ENCODE data around the gene SLC25A29. TPM values are rescaled to one million over a fixed set of nuclear protein-coding genes. Genes with fewer than 3 reads are reported as not detected.
"Not testable (repeated sequence)": the region's sequence is repeated elsewhere in the genome, so short reads cannot be mapped to it uniquely, and the experiment has no call there.

SLC25A29 gene
- total RNA-seq, 2 experiments from 2014 or later, result 8.9 to 9.8 TPM

DNA sequence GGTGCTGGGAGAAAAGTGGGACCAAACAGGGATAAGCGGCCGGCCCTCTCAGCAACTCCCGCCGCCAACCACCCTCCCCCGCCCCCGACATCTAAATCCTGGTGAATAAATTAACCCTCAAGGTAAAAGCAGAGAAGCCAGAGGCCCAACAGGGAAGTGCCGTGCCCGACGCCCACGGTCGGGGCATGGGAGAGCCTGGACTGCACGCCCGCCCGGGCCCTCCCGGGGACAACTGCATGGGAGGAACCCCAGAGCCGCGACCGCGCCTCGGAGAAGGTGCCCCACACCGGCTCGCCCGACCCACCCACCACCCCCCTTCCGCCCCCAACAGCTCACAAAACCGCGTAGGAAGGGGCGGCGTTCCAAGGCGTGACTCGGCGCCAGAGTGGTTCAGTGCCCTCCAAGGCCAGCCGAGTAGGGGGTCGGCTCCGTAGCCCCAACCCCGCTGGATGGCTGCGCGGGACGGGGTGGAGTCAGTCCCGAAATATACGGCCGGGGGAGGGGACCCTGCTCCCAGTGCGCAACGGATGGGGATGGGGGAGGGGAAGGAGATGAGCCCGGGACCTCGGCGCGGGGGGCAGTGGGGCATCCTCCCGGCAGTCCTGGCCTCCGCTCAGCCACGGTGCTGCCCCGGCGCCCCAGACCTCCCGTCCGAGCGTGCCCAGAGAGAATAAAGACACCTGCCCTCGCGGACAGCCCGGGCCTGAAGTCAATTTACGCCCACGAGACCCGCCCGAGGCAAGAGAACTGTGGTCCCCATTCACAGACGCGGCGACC lies 732 bp downstream of the SLC25A29 start:
- peak overlapping the region; percentile 68 for H3K4me3 Mint-ChIP-seq
- no peak overlapping the region for H3K27ac Mint-ChIP-seq
- DNase-seq, result peak; percentile 28
- H3K4me1 Mint-ChIP-seq (ENCODE audit: low read depth), result peaks cover 11% of the 10 kb centered on the region
- intact Hi-C loops (cut with micrococcal nuclease), result loop anchor here (1.0 to 10.0 kb wide), 2 partner anchors 71 to 339 kb away; partner anchors contain the start of gene WDR25
- peaks cover 10% of the 10 kb centered on the region for H3K27me3 Mint-ChIP-seq (ENCODE audit: low read depth)
- CTCF ChIA-PET, result interaction anchor here (1.1 kb wide), 1 partner anchor 72 kb away, joined by 5 read pairs; no protein-coding TSS in a partner anchor
- H3K36me3 Mint-ChIP-seq (ENCODE audit: low read depth), result no peaks in the 10 kb centered on the region
- H3K9me3 Mint-ChIP-seq, result no peaks in the 10 kb centered on the region

DNA sequence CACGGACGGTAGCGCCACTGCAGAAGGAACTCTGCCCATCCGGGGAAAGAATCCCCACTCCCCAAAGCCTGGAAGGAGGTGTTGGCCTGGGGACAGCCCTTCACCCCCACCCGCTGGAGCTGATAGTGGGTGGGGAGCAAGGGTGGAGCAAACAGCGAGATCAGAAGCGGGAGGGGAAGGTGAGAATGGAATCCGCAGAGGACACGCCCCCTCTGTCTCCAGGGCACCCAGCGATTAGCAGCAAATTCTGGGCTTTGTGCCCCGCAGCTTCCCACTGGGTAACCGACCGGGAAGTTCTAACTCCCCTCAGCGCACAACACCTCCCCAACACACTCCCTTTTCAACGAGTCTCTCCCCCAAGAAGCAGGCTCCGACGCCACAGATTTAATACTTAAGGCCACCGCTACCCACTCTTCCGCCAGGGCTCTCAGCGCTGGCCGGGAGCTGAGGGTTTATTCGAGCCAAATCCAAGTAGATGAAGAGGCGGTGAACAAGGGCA lies 1.4 kb downstream of the SLC25A29 start:
- Mint-ChIP-seq H3K4me1 (ENCODE audit: low read depth) (peaks cover 11% of the 10 kb centered on the region), H3K27me3 (ENCODE audit: low read depth) (peaks cover 10% of the 10 kb centered on the region), H3K4me3 (peak overlapping the region; percentile 65), H3K9me3 (no peaks in the 10 kb centered on the region), H3K27ac (no peak overlapping the region), H3K36me3 (ENCODE audit: low read depth) (no peaks in the 10 kb centered on the region)
- CTCF ChIA-PET, result interaction anchor here (0.7 to 1.1 kb wide), 2 partner anchors 71 to 72 kb away, joined by 3 to 5 read pairs; a partner anchor contains a TSS
- intact Hi-C loops (cut with micrococcal nuclease), result loop anchor here (10.0 kb wide), 1 partner anchor 340 kb away; no protein-coding TSS in a partner anchor
- no peak for DNase-seq

- Mint-ChIP-seq H3K4me1 (ENCODE audit: low read depth) (peaks cover 11% of the 10 kb centered on the region), H3K36me3 (ENCODE audit: low read depth) (no peaks in the 10 kb centered on the region), H3K9me3 (no peaks in the 10 kb centered on the region), H3K27ac (no peak overlapping the region), H3K27me3 (ENCODE audit: low read depth) (peaks cover 10% of the 10 kb centered on the region), H3K4me3 (no peak overlapping the region)
- DNase-seq, result no peak
- CTCF ChIA-PET, result interaction anchor here (0.7 to 2.0 kb wide), 7 partner anchors 12 to 82 kb away, joined by 3 to 6 read pairs (median 4); a partner anchor contains a TSS
- intact Hi-C loops (cut with micrococcal nuclease), result loop anchor here (1.0 to 10.0 kb wide), 2 partner anchors 73 to 341 kb away; no protein-coding TSS in a partner anchor
Observed at GRCh38 chr14:100303925-100304324, 2.3 kb downstream of the SLC25A29 start.

DNA sequence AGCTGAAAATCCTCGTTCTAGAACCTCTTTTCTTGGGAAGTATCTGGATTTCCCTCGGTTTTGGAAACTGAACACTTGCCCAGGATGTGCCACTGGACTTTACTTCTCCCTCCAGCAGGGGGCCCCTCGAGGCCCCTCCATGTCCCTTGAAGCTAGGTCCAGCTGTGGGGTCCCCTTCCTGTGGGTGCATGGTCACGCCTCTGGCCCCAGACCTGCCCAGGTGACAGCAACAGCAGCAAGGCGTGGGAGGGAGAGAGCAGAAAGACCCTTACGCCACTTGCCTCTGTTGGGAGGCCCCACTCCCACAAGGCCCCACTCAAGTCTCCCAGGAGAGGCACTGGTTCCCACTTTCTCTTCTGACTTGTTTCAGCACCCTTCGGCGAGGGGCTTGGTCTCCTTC lies 3.1 kb downstream of the SLC25A29 start:
- peaks cover 10% of the 10 kb centered on the region for H3K27me3 Mint-ChIP-seq (ENCODE audit: low read depth)
- H3K4me1 Mint-ChIP-seq (ENCODE audit: low read depth), result peaks cover 12% of the 10 kb centered on the region
- intact Hi-C loops (cut with micrococcal nuclease), result loop anchor here (1.0 to 10.0 kb wide), 2 partner anchors 74 to 342 kb away; no protein-coding TSS in a partner anchor
- H3K36me3 Mint-ChIP-seq (ENCODE audit: low read depth), result no peaks in the 10 kb centered on the region
- no peak overlapping the region for H3K27ac Mint-ChIP-seq
- no peaks in the 10 kb centered on the region for H3K9me3 Mint-ChIP-seq
- CTCF ChIA-PET, result interaction anchor here (0.8 to 2.0 kb wide), 8 partner anchors 11 to 82 kb away, joined by 3 to 6 read pairs (median 4); a partner anchor contains a TSS
- H3K4me3 Mint-ChIP-seq, result no peak overlapping the region
- no peak for DNase-seq

- CTCF ChIA-PET, result interaction anchor here (0.8 to 2.0 kb wide), 10 partner anchors 11 to 83 kb away, joined by 3 to 6 read pairs (median 4); a partner anchor contains a TSS
- no peak for DNase-seq
- intact Hi-C loops (cut with micrococcal nuclease), result loop anchor here (1.0 to 10.0 kb wide), 2 partner anchors 75 to 342 kb away; no protein-coding TSS in a partner anchor
- Mint-ChIP-seq H3K9me3 (no peaks in the 10 kb centered on the region), H3K4me3 (no peak overlapping the region), H3K36me3 (ENCODE audit: low read depth) (no peaks in the 10 kb centered on the region), H3K27ac (no peak overlapping the region), H3K4me1 (ENCODE audit: low read depth) (peaks cover 13% of the 10 kb centered on the region), H3K27me3 (ENCODE audit: low read depth) (peaks cover 10% of the 10 kb centered on the region)
Observed at GRCh38 chr14:100302616-100303015, 3.6 kb downstream of the SLC25A29 start.

- intact Hi-C loops (cut with micrococcal nuclease), result no loop called here
- no peaks in the 10 kb centered on the region for H3K9me3 Mint-ChIP-seq
- peaks cover 2% of the 10 kb centered on the region for H3K4me1 Mint-ChIP-seq (ENCODE audit: low read depth)
- no peak for DNase-seq
- no peaks in the 10 kb centered on the region for H3K27me3 Mint-ChIP-seq (ENCODE audit: low read depth)
- H3K36me3 Mint-ChIP-seq (ENCODE audit: low read depth), result no peaks in the 10 kb centered on the region
- H3K27ac Mint-ChIP-seq, result no peak overlapping the region
- CTCF ChIA-PET, result no interaction called here
- no peak overlapping the region for H3K4me3 Mint-ChIP-seq
Observed at GRCh38 chr14:100299238-100299560, 7.0 kb downstream of the SLC25A29 start.

GRCh38 chr14:100298551-100299237 lies 7.5 kb downstream of the SLC25A29 start:
- no peaks in the 10 kb centered on the region for H3K9me3 Mint-ChIP-seq
- no peak overlapping the region for H3K4me3 Mint-ChIP-seq
- peaks cover 2% of the 10 kb centered on the region for H3K4me1 Mint-ChIP-seq (ENCODE audit: low read depth)
- CTCF ChIA-PET, result interaction anchor here (5.1 kb wide), 1 partner anchor 13 kb away, joined by 24 read pairs; no protein-coding TSS in a partner anchor
- no peaks in the 10 kb centered on the region for H3K27me3 Mint-ChIP-seq (ENCODE audit: low read depth)
- intact Hi-C loops (cut with micrococcal nuclease), result no loop called here
- no peak overlapping the region for H3K27ac Mint-ChIP-seq
- no peak for DNase-seq
- H3K36me3 Mint-ChIP-seq (ENCODE audit: low read depth), result no peaks in the 10 kb centered on the region

DNA sequence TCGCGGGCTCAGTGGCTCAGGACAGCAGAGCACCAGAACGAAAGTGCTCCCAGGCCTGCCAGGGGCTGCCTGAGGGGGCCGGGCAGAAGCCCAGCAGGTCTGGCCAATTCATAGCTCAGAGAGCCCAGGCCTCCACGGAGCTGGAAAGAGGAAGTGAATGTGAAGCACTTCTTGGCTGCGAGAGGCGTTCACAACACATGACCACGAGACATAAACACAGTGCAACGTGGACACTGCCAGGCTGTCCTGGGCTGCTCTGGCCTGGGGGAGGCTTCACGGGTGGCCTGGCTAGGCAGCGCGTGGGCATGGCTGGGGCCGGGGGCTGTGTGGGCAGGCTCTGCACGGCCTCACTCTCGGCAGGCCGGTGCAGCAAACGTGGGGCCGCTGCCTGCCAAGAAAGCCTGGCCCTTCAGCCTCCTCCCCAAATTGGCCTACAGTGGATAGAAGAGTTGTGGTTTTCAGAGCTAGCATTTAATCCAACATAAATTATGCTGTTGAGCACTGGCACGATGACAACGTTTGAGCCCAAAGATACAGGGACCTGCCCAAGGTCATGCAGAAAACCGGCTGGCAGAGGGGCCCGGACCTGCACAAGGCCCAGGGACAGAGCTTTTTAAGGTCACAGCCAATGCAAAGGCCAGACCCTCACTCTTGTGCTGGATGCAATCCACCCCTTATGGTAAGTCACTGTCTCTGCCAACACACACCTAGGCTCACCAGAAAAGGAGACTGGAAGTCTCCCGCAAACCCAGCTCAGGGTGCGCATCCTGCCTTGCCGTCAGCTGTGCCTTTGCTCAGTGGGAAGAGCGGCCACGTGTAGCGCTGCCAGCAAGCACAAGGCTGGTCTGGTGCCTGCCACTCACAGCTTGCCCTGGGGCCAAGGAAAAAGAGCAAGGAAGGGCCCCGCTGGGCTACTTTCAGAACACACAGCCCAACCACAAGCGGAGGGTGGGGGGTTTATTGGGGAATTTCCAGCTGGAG lies 8.6 kb downstream of the SLC25A29 start:
- H3K4me3 Mint-ChIP-seq, result no peak overlapping the region
- CTCF ChIA-PET, result interaction anchor here (5.1 kb wide), 1 partner anchor 12 kb away, joined by 24 read pairs; no protein-coding TSS in a partner anchor
- no peak overlapping the region for H3K27ac Mint-ChIP-seq
- intact Hi-C loops (cut with micrococcal nuclease), result no loop called here
- no peaks in the 10 kb centered on the region for H3K9me3 Mint-ChIP-seq
- H3K4me1 Mint-ChIP-seq (ENCODE audit: low read depth), result peaks cover 2% of the 10 kb centered on the region
- no peaks in the 10 kb centered on the region for H3K27me3 Mint-ChIP-seq (ENCODE audit: low read depth)
- no peak for DNase-seq
- H3K36me3 Mint-ChIP-seq (ENCODE audit: low read depth), result no peaks in the 10 kb centered on the region

- CTCF ChIA-PET, result interaction anchor here (0.7 to 5.1 kb wide), 3 partner anchors 11 to 98 kb away, joined by 4 to 24 read pairs (median 4); no protein-coding TSS in a partner anchor
- H3K9me3 Mint-ChIP-seq; H3K27me3 Mint-ChIP-seq (ENCODE audit: low read depth); H3K4me3 Mint-ChIP-seq; DNase-seq; H3K4me1 Mint-ChIP-seq (ENCODE audit: low read depth); H3K36me3 Mint-ChIP-seq (ENCODE audit: low read depth); intact Hi-C loops (cut with micrococcal nuclease); H3K27ac Mint-ChIP-seq: not testable (repeated sequence)
Observed at GRCh38 chr14:100296729-100297128, 9.5 kb downstream of the SLC25A29 start.

DNA sequence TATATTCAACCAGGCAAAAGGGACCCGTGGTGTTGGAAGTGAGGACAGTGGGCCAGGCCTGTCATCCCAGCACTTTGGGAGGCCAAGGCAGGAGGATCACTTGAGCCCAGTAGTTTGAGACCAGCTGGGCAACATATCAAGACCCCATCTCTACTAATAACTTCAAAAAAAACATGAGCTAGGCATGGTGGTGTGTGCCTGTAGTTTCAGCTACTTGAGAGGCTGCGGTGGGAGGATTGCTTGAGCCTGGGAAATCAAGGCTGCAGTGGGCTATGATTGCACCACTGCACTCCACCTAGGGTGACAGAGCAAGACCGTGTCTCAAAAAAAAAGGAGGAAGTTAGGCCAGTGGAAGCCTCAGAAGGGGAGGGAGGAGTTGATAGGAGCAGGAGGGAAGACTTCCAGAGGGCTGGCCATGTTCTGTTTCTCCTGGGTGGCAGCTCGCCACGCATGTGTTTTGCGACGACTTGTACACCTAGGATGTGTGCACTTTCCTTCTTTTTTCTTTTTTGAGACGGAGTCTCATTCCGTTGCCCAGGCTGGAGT lies 10.1 kb downstream of the SLC25A29 start:
- peaks cover 2% of the 10 kb centered on the region for H3K4me1 Mint-ChIP-seq (ENCODE audit: low read depth)
- intact Hi-C loops (cut with micrococcal nuclease), result no loop called here
- no peaks in the 10 kb centered on the region for H3K36me3 Mint-ChIP-seq (ENCODE audit: low read depth)
- CTCF ChIA-PET, result interaction anchor here (0.7 to 5.1 kb wide), 3 partner anchors 11 to 98 kb away, joined by 4 to 24 read pairs (median 4); no protein-coding TSS in a partner anchor
- H3K27ac Mint-ChIP-seq, result no peak overlapping the region
- no peak for DNase-seq
- no peaks in the 10 kb centered on the region for H3K9me3 Mint-ChIP-seq
- H3K4me3 Mint-ChIP-seq, result no peak overlapping the region
- no peaks in the 10 kb centered on the region for H3K27me3 Mint-ChIP-seq (ENCODE audit: low read depth)
